Tibial nerve (tissue), 4 donors: ENCODE data around the gene SFT2D3.

ENCODE experiments used
- CTCF ChIP-seq, 5 experiments: fragments of 200-600 bp in 3 of 5; fragments of 450-650 bp in 2 of 5; sonication (generic) in 3 of 5; IDR thresholded peaks; one replicate each; pipeline ENCODE4 v1.5.1; 2016 to 2019; ENCODE audit warnings: antibody characterized with exemption in 5 of 5, mild to moderate bottlenecking in 3 of 5, moderate library complexity in 2 of 5
- EP300 ChIP-seq, 2 donors: sonication (generic); formaldehyde crosslinking; IDR thresholded peaks; one replicate each; pipeline ENCODE4 v1.6.1; 2017; ENCODE audit warnings: antibody characterized with exemption in 2 of 2, mild to moderate bottlenecking in 1 of 2
- POLR2A ChIP-seq, 2 donors: fragments of 450-650 bp; IDR thresholded peaks; one replicate each; pipeline ENCODE4 v1.6.1; 2017; ENCODE audit warnings: antibody characterized with exemption in 2 of 2, mild to moderate bottlenecking in 2 of 2, moderate library complexity in 2 of 2

GRCh38 chr2:127681976-127682857 lies 19.1 kb upstream of the SFT2D3 start:
- no peak for TF ChIP-seq EP300 (IDR thresholded peaks at IDR 0.05)
- no peak for TF ChIP-seq CTCF (IDR thresholded peaks at IDR 0.05)
- TF ChIP-seq POLR2A (IDR thresholded peaks at IDR 0.05): no peak
